Glutamatergic neuron (in vitro differentiated cells): ENCODE measurements around the gene MPG. TPM values are rescaled to one million over a fixed set of nuclear protein-coding genes. Genes with fewer than 3 reads are reported as not detected.
"Not testable (repeated sequence)": the region's sequence is repeated elsewhere in the genome, so short reads cannot be mapped to it uniquely, and the experiment has no call there.

Experiments used
- DNase-seq: peaks from one replicate; pipeline ENCODE4 v3.0.0; 2022
- H3K27ac Mint-ChIP-seq: one replicate; pipeline ENCODE4 v1.8.0; 2020; ENCODE audit warnings: mild to moderate bottlenecking, mixed read lengths, inconsistent platforms; ENCODE audit not compliant: unreplicated experiment
- H3K27me3 Mint-ChIP-seq: one replicate; pipeline ENCODE4 v1.8.0; 2020; ENCODE audit warnings: mild to moderate bottlenecking, moderate library complexity, mixed read lengths, inconsistent platforms; ENCODE audit not compliant: unreplicated experiment
- H3K36me3 Mint-ChIP-seq: one replicate; pipeline ENCODE4 v1.8.0; 2020; ENCODE audit warnings: mild to moderate bottlenecking, mixed read lengths, inconsistent platforms; ENCODE audit not compliant: unreplicated experiment
- H3K4me1 Mint-ChIP-seq: one replicate; pipeline ENCODE4 v1.8.0; 2020; ENCODE audit warnings: mild to moderate bottlenecking, low read depth, mixed read lengths, inconsistent platforms; ENCODE audit not compliant: unreplicated experiment
- H3K4me3 Mint-ChIP-seq: one replicate; pipeline ENCODE4 v1.8.0; 2020; ENCODE audit warnings: mild to moderate bottlenecking, mixed read lengths, inconsistent platforms; ENCODE audit not compliant: unreplicated experiment
- H3K9me3 Mint-ChIP-seq: one replicate; pipeline ENCODE4 v1.8.0; 2020; ENCODE audit warnings: mild to moderate bottlenecking, moderate library complexity, mixed read lengths, inconsistent platforms; ENCODE audit not compliant: unreplicated experiment
- CTCF ChIP-seq: fragments of 200-600 bp; sonication (generic); IDR thresholded peaks from one replicate; pipeline ENCODE4 v1.5.0; 2021; ENCODE audit not compliant: partially characterized antibody, unreplicated experiment
- long read RNA-seq: library from polyadenylated mRNA; unstranded; transcript quantifications from one replicate; pipeline ENCODE4 v2.0.0, GENCODE V29; 2020; ENCODE audit not compliant: unreplicated experiment
- total RNA-seq: library from RNA; stranded (reverse); fragmentation: NEBNext Ultra II Directional; extraction: Animal tissue kit (Norgen Biotek cat#: 25700); gene quantifications from one replicate; pipeline ENCODE4 v1.2.1, GENCODE V29; 2021; ENCODE audit not compliant: unreplicated experiment

Gene MPG
- total RNA-seq = 24.7 TPM
- long read RNA-seq, transcript MPG-202 (4 exons, 1,205 nt) = major isoform, 33 of 40 reads
- long read RNA-seq, partial matches to known transcripts = 4 of 40 reads
- long read RNA-seq, other reads (novel, unspliced or antisense) = 1 of 40 reads

- Mint-ChIP-seq H3K9me3 (peaks cover 2% of the 10 kb centered on the region), H3K36me3 (no peaks in the 10 kb centered on the region), H3K4me3 (peak within 1 kb of the TSS; percentile 94), H3K4me1 (peaks cover 4% of the 10 kb centered on the region), H3K27me3 (peaks cover 7% of the 10 kb centered on the region), H3K27ac (peak within 1 kb of the TSS; percentile 43)
- DNase-seq = peak; percentile 82
- no peak for TF ChIP-seq CTCF
Measured at GRCh38 chr16:77807-78443, at the start of gene MPG. MPG (plus strand) TSS chr16:78225; CDS start chr16:78310, 85 bp downstream.

- not testable (repeated sequence) for H3K27me3 Mint-ChIP-seq, H3K4me1 Mint-ChIP-seq, H3K9me3 Mint-ChIP-seq, H3K27ac Mint-ChIP-seq, DNase-seq, H3K4me3 Mint-ChIP-seq, H3K36me3 Mint-ChIP-seq
Measured at GRCh38 chr16:30627-31026, 47.4 kb upstream of the MPG start.

GRCh38 chr16:33154-33876 is 44.7 kb upstream of the MPG start:
- not testable (repeated sequence) for H3K4me3 Mint-ChIP-seq, DNase-seq, H3K27ac Mint-ChIP-seq, H3K9me3 Mint-ChIP-seq, H3K27me3 Mint-ChIP-seq, H3K4me1 Mint-ChIP-seq, H3K36me3 Mint-ChIP-seq

- Mint-ChIP-seq H3K4me1 (peaks cover 9% of the 10 kb centered on the region), H3K36me3 (no peaks in the 10 kb centered on the region), H3K27ac (peak overlapping the region; percentile 33), H3K4me3 (peak overlapping the region; percentile 11), H3K9me3 (peaks cover 9% of the 10 kb centered on the region), H3K27me3 (peaks cover 4% of the 10 kb centered on the region)
- peak; percentile 40 for DNase-seq
- no peak for TF ChIP-seq CTCF
Measured at GRCh38 chr16:33877-34647, 44.0 kb upstream of the MPG start.

- TF ChIP-seq CTCF = no peak
Measured at GRCh38 chr16:34648-34987, 43.4 kb upstream of the MPG start.

More at GRCh38 chr16:34648-34987, 43.4 kb upstream of the MPG start:
- Mint-ChIP-seq H3K4me3 (peak overlapping the region; percentile 37), H3K27me3 (peaks cover 4% of the 10 kb centered on the region), H3K9me3 (peaks cover 9% of the 10 kb centered on the region), H3K4me1 (peaks cover 9% of the 10 kb centered on the region), H3K36me3 (no peaks in the 10 kb centered on the region), H3K27ac (peak overlapping the region; percentile 33)
- DNase-seq = no peak
